ENCODE data around the gene INPP4B.
"Not testable (repeated sequence)": the region's sequence is repeated elsewhere in the genome, so short reads cannot be mapped to it uniquely, and the experiment has no call there.

The INPP4B gene

DNA sequence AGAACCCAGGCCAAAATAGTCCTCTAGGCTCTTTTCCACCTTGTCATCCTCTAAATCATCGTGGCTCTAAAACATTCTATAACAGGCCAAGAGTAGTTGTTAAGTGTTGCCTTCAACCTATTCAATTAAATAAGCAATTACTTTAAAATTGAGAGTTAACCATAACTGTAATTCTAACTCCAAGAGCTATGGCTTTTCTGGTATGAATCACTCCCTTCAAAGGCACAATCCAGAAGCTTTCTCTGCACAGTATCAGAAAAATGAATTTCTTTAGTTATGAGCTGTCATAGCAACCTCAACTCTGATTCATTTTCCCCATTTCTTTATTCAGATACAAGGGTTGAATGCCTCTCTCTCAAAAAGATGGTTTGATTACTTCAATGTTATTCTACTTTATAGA, 21.7 kb downstream of the INPP4B start:
- DNase-seq = no peak

- no peak for DNase-seq
These were observed 22.3 kb downstream of the INPP4B start for GRCh38 chr4:142823796-142824195.

- no peak for DNase-seq
These were observed 27.6 kb downstream of the INPP4B start for GRCh38 chr4:142818476-142818875.

DNA sequence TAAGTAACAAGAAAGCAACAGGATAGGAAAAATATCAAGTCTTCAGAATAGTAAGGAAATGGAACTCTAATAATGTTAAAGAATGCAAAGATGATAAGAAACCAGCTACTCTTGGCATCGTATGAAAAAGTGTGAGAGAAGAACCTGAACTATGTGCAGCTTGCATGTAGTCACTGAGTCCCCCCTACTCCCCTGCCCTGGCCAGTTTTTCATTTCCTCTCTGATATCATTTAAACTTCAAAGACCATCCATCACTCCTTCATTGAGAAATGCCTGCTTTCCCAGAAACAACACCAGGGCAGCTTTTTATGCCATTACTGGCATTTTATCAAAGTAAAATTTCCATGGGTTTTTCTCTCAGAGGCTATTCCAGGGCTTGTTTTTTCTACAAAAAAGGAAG, 28.1 kb downstream of the INPP4B start:
- no peak for DNase-seq

DNA sequence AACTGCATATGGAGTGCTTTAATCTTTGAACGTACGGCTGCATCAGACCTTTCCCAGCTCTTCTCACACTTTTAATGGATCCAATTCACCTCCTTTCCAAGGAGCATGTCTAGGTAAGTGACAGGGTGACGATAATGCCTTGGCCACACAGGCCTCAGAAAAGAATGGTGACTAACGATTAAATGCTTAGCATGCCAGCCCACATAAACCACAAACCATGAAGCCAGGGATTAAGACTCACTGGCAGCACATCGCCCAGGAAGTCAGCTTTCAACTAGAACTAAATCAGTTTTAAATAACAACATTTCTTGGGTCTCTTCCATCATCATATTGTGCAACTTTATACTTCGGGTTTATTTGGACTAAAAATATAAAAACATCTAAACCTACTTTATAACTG, 28.7 kb downstream of the INPP4B start:
- no peak for DNase-seq

DNA sequence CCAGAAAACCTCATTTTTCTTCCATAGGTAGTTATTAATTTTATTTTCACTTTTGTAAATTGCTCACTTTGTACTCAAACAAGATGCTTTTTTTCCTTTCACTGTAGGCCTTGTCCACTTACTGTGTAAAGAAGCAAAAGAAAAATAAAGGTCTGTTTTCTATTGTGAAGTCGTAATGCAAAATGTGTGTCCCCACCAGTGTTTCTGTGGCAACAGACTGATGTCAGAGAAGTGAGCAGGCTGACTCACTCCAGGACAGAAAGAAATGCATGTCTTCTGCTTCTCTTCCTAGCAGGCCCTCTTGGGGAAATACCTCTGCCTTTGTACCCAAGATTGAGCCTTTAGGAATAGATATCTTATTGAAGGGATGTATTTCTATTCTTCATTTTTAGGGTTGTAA, 30.3 kb downstream of the INPP4B start:
- no peak for DNase-seq

DNA sequence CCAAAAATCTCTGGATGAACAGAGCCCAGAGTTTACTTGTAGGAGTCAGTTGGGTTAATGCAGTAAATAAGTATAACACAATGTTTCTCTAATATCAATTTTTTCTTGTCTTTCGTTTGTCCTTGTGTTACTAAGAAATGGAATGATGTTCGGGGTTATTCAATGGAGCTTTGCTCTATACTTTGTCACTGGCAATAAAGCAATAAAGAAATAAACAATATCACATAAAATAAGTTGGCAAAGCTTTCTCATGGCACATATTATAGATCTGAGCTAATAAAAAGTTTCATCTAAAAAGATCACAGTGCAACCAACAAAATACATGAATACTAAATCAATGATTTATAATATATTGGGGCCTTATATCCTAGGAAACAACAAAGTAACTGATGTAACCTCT, 32.7 kb downstream of the INPP4B start:
- no peak for DNase-seq

GRCh38 chr4:142812091-142812490, 34.0 kb downstream of the INPP4B start:
- DNase-seq = no peak

DNA sequence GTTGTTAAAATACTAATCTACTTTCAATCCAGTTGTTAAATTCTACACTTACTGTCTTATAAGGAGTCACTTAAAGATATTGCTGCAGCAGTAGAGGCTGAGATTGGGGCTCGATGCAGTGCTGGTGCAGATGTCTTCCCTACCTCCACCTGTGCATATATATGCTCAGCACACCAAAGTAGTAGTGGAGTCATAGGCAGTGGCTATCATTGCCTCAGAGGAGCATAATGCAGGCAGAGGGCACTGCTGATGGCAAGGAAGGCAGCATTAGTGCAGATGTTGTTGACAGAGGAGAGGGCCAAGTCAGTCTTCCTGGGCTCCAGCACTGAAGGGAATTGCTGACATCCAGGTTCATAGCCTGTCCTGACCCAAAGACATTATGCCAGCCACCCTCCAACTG, 35.1 kb downstream of the INPP4B start:
- DNase-seq = no peak

- DNase-seq = no peak
These were observed 36.5 kb downstream of the INPP4B start for GRCh38 chr4:142809559-142809958.

DNA sequence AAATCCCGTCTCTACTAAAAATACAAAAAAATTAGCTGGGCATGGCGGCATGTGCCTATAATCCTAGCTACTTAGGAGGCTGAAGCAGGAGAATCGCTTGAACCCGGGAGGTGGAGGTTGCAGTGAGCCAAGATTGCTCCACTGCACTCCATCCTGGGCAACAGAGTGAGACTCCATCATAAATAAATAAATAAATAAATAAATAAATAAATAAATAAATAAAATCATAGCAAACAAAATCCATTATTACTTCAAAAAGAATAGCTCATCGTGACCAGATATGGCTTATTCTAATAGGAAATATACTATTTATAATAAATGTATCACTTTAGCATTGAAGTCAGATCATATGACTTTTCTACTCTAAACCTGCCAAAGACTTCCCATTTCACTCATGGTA, 42.2 kb downstream of the INPP4B start:
- DNase-seq = not testable (repeated sequence)

DNA sequence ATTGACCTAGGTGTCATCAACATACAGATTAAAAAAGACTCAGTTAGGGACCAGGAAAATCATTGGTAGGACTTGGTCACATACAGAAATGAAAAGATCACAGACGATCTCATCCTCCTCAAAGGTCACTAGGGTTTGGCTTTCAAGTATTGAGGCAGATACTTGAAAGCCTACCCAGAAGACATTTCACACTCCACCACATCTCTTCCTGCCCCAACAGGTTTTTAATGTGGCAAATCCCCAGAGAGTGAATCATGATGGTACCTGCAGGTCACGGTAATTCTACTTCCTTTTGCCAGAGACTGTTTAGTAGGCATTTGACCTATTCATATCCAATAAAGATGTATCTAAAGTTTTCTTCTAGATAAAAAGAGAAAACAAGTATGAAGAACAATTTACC, 44.1 kb downstream of the INPP4B start:
- no peak for DNase-seq

GRCh38 chr4:142781114-142781513, 65.0 kb downstream of the INPP4B start:
- no peak for DNase-seq

DNA sequence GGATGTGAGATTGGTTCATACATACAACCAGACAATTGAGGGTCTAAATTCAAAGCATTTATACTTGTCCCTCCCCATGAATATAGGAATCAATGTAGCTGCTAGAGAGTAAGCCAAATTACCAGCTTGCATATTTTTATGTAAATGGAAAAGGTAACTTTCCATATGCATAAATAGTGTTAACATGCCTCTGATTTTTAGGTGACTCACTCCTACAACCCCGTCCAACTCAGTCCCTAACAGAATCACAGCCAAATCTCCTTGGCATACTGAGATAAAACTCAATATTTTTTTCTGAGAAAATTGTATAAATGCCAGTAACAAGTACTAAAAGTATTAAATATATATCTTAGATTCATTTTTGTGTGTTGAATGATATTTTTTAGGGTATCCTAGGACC, 67.2 kb downstream of the INPP4B start:
- DNase-seq = no peak

GRCh38 chr4:142778430-142778829, 67.7 kb downstream of the INPP4B start:
- no peak for DNase-seq

DNA sequence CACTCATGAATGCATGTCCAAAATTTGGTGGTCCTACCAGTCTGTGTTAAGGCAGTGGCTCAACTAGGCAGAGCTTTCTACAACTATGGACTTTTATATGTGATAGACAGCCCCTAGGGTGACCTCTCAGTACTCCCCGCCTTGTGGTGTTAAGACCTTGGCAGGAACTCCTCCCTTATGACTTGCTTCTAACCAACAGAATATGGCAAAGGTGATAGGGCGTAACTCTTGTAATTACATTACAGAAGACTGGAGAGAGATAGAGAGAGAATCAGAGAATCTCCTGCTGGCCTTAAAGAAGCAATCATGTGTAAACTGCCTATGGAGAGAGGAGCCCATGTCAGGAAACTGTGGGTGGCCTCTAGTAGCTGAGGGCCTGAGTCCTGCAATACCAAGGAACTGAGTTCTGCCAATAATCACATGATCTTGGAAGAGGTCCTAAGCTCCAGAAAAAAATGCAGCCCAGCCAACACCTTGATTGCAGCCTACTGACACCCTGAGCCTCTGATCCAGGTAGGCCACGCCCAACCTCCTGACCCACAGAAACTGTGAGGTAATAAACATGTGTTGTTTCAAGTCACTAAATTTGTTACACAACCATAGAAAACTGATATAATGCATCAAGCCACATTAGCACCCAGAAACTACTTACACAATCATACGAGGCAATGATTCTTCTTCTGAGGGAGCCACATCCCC, 68.9 kb downstream of the INPP4B start:
- no peak for DNase-seq

GRCh38 chr4:142776026-142776425, 70.1 kb downstream of the INPP4B start:
- DNase-seq = no peak

DNA sequence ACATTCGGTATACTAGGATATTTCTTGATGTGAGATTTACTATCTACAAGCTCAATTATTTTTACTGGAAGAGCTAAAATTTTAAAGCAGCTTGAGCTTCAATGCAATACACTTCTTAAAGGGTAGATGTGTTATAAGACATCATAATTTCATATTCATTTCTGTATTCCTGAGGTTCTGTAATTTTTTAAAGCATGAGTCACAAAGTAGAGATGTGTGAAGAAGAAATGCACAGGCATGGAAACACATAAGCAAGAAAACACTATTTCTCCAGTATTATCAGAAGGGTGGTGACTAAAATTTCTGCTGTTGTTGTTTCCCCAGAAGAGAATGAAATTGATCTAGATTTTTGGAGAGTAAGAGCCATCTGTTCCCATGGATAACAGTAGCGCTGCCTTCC, 72.6 kb downstream of the INPP4B start:
- no peak for DNase-seq

DNA sequence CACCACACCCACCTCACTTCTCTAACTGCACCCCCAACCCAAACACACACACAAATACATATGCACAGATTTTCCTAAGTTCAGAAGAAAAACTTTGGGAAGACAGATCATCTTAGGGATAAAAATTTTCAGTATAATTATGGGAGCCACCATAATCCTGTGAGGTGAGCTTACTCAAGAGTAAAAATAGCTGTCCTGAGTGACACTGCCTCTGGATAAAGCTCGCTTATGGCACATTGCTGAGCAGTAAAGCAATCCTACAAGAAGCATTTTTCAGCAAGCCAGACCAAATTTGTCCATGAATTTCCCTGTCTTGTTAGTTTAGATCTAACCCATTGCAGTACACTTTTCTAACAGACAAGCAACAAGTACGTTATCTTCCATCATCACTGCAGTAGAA, 83.8 kb downstream of the INPP4B start:
- no peak for DNase-seq

DNA sequence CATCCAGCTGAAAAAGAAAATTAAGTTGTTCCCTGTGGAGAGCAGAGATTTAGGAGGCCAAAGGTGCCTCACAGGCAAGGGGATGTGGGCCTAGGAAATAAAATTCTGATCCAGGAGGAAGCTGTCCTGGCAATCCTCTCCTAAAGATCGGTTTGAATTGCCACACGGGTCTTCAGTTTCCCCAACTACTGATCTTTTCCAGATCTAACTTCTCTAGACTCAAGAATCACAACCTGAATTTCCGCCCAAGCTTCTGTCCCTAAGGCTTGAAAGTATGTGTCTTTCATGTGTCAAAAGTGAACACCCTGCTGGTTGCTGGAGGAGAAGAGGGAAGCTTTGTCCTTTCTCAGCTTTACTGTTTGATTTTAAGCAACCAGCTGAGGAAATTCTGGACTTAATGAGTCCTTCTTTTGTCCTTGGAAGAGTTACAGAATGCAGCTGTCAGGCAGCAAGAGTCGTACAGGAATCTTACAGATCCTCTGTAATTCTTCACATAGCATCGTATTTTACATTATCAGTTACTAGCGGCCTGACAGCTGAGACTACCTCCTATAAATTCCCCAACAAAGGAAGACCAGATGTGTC, 93.8 kb downstream of the INPP4B start:
- DNase-seq = no peak

- DNase-seq = no peak
These were observed 102.8 kb downstream of the INPP4B start for GRCh38 chr4:142743121-142743825.

- DNase-seq = no peak
These were observed 104.1 kb downstream of the INPP4B start for GRCh38 chr4:142741995-142742394.

DNA sequence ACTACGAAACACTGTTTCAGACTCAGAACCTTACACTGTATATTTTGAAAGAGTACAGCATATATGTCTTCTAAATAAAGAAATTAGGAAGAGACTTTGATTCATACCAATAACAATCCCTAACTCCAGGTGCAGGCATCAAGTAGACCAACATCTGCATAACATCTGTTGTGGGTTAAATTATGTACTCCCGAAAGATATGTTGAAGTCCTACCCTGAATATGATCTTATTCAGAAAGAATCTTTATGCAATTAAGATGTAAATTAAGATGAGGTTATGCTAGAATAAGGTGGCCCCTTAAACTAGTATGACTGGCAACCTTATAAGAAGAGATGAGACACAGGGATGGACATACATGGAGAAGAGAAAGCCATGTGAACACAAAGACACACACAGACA, 117.9 kb downstream of the INPP4B start:
- DNase-seq = no peak

DNA sequence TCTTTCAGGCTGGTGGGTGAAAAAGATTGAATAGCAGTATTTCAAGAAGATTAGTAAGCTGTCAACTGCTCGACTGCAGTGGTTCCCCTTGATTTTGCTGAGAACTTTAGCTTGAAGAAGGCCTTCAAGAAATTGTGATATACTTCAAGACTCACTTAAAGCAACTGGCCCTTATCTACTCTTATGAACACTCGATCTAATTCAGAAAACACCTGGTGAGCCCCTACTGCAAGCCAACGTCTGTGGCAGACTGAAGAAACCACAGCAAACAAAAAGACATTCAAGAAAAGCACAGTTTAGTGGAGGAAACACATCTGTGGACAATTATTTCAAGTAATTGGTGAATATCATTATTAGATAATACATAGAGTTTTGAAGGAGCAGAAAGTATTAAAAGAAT, 119.0 kb downstream of the INPP4B start:
- DNase-seq = no peak

Data from C1 segment of cervical spinal cord (tissue), 14 donors.